GM12878 (cell line): ENCODE results near the gene SPATA45. TPM values are rescaled to one million over a fixed set of nuclear protein-coding genes. Genes with fewer than 3 reads are reported as not detected.

Source experiments
- ATAC-seq: fragments of 200-7000 bp; cut with Tn5 transposase; 3 replicates; pipeline ENCODE4 v1.9.1; 2020; ENCODE audit warnings: mild to moderate bottlenecking, moderate library complexity
- BruUV-seq: library from RNA; stranded (reverse); fragments of 400-500 nt; replicated peaks from 2 replicates; lab custom pipeline; 2021; lab: Mats Ljungman, UMichigan
- CTCF ChIA-PET: fragments of 300-600 bp; sonication (Branson Sonifier 250); formaldehyde crosslinking; extraction: SDS; loops from one replicate; lab custom pipeline; 2021; ENCODE audit warnings: inconsistent platforms; lab: Yijun Ruan, JAX
- POLR2A ChIA-PET: fragments of 350-600 bp; formaldehyde crosslinking; extraction: SDS; loops from one replicate; lab custom pipeline; 2021; ENCODE audit warnings: inconsistent platforms; lab: Charles Lee
- RAD21 ChIA-PET: fragments of 300-600 bp; sonication (Branson Sonifier 250); formaldehyde crosslinking; loops from one replicate; lab custom pipeline; 2023; ENCODE audit warnings: antibody characterized with exemption; ENCODE audit not compliant: unreplicated experiment; lab: Charles Lee
- SMC1A ChIA-PET: fragments of 300-600 bp; sonication (Branson Sonifier 250); formaldehyde crosslinking; loops from one replicate; lab custom pipeline; 2023; ENCODE audit not compliant: unreplicated experiment, uncharacterized antibody; lab: Charles Lee
- DNase-seq: peaks from one replicate; pipeline ENCODE4 v3.0.0-alpha.2; 2011; ENCODE audit warnings: low read depth, low spot score
- FAIRE-seq: peaks from 3 replicates; lab custom pipeline; 2011; peaks lifted over from hg19 to GRCh38; lab: Jason Lieb, UNC
- H2AFZ ChIP-seq: 2 replicates; pipeline ENCODE4 v1.6.0; 2011; ENCODE audit warnings: low read depth, low read length, control low read depth; ENCODE audit not compliant: control insufficient read depth
- H3K27ac ChIP-seq: 2 replicates; pipeline ENCODE4 v1.5.1; 2011; ENCODE audit warnings: control low read depth; ENCODE audit not compliant: control insufficient read depth, insufficient read depth
- H3K27me3 ChIP-seq, 2 experiments: replicated peaks in 1 of 2; 2 replicates each; pipeline versions ENCODE4 v1.6.0 to v1.6.1; 2011; ENCODE audit warnings: low read length in 1 of 2; ENCODE audit not compliant: control insufficient read depth in 2 of 2, insufficient read depth in 2 of 2
- H3K36me3 ChIP-seq, 2 experiments: 2 replicates each; pipeline ENCODE4 v1.5.1; 2011; ENCODE audit warnings: low read length in 1 of 2; ENCODE audit not compliant: control insufficient read depth in 2 of 2, insufficient read depth in 2 of 2
- H3K4me1 ChIP-seq: 2 replicates; pipeline ENCODE4 v1.6.1; 2011; ENCODE audit warnings: mild to moderate bottlenecking, low read length, moderate library complexity, mixed read lengths; ENCODE audit not compliant: control insufficient read depth, insufficient read depth
- H3K4me2 ChIP-seq: 2 replicates; pipeline ENCODE4 v1.6.0; 2011; ENCODE audit warnings: control low read depth; ENCODE audit not compliant: control insufficient read depth, insufficient read depth
- H3K4me3 ChIP-seq: fragments of 200-600 bp; sonication (generic); 2 replicates; pipeline ENCODE4 v1.5.1; 2016
- H3K79me2 ChIP-seq: 2 replicates; pipeline ENCODE4 v1.6.0; 2011; ENCODE audit warnings: low read length; ENCODE audit not compliant: control insufficient read depth, insufficient read depth
- H3K9ac ChIP-seq: 2 replicates; pipeline ENCODE4 v1.8.0; 2011; ENCODE audit warnings: low read length, control low read depth, mixed read lengths; ENCODE audit not compliant: control insufficient read depth, insufficient read depth
- H3K9me3 ChIP-seq: replicated peaks from 3 replicates; pipeline ENCODE4 v1.5.1; 2011; ENCODE audit warnings: mild to moderate bottlenecking, low read length; ENCODE audit not compliant: control insufficient read depth, insufficient read depth
- H4K20me1 ChIP-seq: 2 replicates; pipeline ENCODE4 v1.6.0; 2011; ENCODE audit not compliant: control insufficient read depth, insufficient read depth
- BMI1 ChIP-seq: fragments of 450-650 bp; IDR thresholded peaks from 2 replicates; pipeline ENCODE4 v1.6.1; 2016; ENCODE audit warnings: mild to moderate bottlenecking, moderate library complexity, borderline replicate concordance
- CREM ChIP-seq: IDR thresholded peaks from 2 replicates; pipeline ENCODE4 v1.6.1; 2014; ENCODE audit warnings: antibody characterized with exemption, low read depth
- NFIC ChIP-seq: IDR thresholded peaks from 2 replicates; pipeline ENCODE4 v1.6.1; 2012; ENCODE audit warnings: low read depth, mild to moderate bottlenecking, inconsistent platforms, low read length, moderate library complexity
- SREBF2 ChIP-seq: IDR thresholded peaks from 2 replicates; pipeline ENCODE4 v1.6.1; 2012; ENCODE audit warnings: mild to moderate bottlenecking, low read length
- WGBS: methylation state at CpG from one replicate; pipeline ENCODE4 v1.1.6; 2016; ENCODE audit warnings: low lambda C conversion rate; ENCODE audit not compliant: insufficient replicate concordance, insufficient coverage; ENCODE audit errors: missing lambda C conversion rate; 5-methylcytosine and 5-hydroxymethylcytosine counted together
- in situ Hi-C: fragments of 300-500 bp; cut with MboI; formaldehyde crosslinking; loops from 9 replicates; pipeline ENCODE4 v1.14.3; 2018; ENCODE audit warnings: mixed read lengths
- intact Hi-C: fragments of 100-400 bp; cut with micrococcal nuclease; formaldehyde crosslinking; loops from one replicate; pipeline ENCODE4 v1.14.2; 2022; ENCODE audit not compliant: unreplicated experiment
- polyA plus RNA-seq, 11 experiments: library from polyadenylated mRNA; depleted of rRNA in 4 of 11; unstranded in 6 of 11; stranded (reverse) in 5 of 11; fragments of >200 nt; fragmentation: Nextera tagmentation in 4 of 11; fragmentation: Illumina TruSeq in 1 of 11; extraction: Ambion mirVana in 4 of 11; extraction: Trizol in 1 of 11; gene quantifications; 1 replicate in 1 of 11; 2 replicates in 10 of 11; pipeline versions ENCODE4 v1.2.1 to v1.2.3, GENCODE V29; 2011 to 2016; ENCODE audit warnings: inconsistent platforms in 2 of 11, missing spikeins in 2 of 11, low read depth in 1 of 11
- total RNA-seq, 4 experiments: library from RNA; depleted of rRNA in 3 of 4; stranded (reverse); fragments of >200 nt in 3 of 4; fragmentation: Illumina TruSeq in 1 of 4; extraction: Trizol in 1 of 4; gene quantifications; 2 replicates each; pipeline versions ENCODE4 v1.2.1 to v1.2.3, GENCODE V29; 2013 to 2021
- TF ChIP-seq, protein P1 (sequence below): fragments of 450-650 bp; IDR thresholded peaks from 2 replicates; pipeline ENCODE4 v1.6.1; 2017; ENCODE audit warnings: mild to moderate bottlenecking, low read depth, inconsistent platforms; ENCODE audit not compliant: poor library complexity, severe bottlenecking
- TF ChIP-seq, protein P2 (sequence below): fragments of 450-650 bp; conservative IDR thresholded peaks from 2 replicates; pipeline ENCODE4 v1.6.1; 2017; ENCODE audit warnings: mild to moderate bottlenecking, moderate library complexity
- TF ChIP-seq, protein P3 (sequence below): fragments of 450-650 bp; formaldehyde crosslinking; IDR thresholded peaks from 2 replicates; pipeline ENCODE4 v1.5.0; 2022; ENCODE audit warnings: mild to moderate bottlenecking, missing genetic modification characterization

SPATA45 gene
- total and polyA plus RNA-seq, 10 of the 15 experiments (the other 5 are each of a cell fraction or from before 2014, with no cell fraction given), result 0.22 to 0.37 (median 0.31) TPM; not detected in 7

DNA sequence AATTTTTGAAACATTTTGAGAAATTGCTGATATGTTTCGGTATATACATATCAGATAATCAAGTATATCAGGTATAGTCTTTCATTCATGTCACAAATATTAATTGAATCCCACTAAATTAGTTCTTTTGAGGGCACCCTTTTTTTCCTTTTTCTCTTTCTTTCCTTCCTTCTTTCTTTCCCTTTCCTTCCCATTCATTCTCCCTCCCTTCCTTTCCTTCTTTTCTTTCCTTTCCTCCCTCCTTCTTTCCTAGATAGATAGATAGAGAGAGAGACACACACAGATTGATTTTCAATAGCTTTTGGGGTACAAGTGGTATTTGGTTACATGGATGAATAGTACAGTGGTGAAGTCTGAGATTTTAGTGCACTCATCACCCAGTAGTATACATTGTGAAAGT, 61.6 kb downstream of the SPATA45 start (continued):
- TF ChIP-seq, protein P1, sequence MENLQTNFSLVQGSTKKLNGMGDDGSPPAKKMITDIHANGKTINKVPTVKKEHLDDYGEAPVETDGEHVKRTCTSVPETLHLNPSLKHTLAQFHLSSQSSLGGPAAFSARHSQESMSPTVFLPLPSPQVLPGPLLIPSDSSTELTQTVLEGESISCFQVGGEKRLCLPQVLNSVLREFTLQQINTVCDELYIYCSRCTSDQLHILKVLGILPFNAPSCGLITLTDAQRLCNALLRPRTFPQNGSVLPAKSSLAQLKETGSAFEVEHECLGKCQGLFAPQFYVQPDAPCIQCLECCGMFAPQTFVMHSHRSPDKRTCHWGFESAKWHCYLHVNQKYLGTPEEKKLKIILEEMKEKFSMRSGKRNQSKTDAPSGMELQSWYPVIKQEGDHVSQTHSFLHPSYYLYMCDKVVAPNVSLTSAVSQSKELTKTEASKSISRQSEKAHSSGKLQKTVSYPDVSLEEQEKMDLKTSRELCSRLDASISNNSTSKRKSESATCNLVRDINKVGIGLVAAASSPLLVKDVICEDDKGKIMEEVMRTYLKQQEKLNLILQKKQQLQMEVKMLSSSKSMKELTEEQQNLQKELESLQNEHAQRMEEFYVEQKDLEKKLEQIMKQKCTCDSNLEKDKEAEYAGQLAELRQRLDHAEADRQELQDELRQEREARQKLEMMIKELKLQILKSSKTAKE, result no peak
- TF ChIP-seq, all 136 proteins: peak for 0

DNA sequence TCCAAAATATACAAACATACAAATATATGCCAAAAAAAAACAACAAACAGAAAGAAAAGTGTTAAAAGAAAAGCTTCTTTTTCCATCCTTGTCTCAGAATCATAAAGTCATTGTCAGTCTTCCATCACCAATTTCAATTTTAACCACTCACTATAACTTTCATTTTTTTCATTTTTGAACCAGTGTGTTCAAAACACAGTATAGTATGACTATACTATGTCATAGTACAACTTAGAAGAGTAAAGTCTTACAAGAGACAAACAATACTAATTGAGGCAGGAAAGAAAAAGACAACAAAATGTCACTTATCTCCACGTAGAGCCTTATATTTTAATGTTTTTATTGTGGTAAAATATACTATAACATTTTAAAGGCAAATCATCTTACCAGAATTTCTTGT, 63.5 kb downstream of the SPATA45 start:
- SMC1A ChIA-PET, result interaction anchor here (0.6 to 6.3 kb wide), 7 partner anchors 29 to 765 kb away, joined by 3 to 80 read pairs (median 8); no protein-coding TSS in a partner anchor
- TF ChIP-seq, protein P2, sequence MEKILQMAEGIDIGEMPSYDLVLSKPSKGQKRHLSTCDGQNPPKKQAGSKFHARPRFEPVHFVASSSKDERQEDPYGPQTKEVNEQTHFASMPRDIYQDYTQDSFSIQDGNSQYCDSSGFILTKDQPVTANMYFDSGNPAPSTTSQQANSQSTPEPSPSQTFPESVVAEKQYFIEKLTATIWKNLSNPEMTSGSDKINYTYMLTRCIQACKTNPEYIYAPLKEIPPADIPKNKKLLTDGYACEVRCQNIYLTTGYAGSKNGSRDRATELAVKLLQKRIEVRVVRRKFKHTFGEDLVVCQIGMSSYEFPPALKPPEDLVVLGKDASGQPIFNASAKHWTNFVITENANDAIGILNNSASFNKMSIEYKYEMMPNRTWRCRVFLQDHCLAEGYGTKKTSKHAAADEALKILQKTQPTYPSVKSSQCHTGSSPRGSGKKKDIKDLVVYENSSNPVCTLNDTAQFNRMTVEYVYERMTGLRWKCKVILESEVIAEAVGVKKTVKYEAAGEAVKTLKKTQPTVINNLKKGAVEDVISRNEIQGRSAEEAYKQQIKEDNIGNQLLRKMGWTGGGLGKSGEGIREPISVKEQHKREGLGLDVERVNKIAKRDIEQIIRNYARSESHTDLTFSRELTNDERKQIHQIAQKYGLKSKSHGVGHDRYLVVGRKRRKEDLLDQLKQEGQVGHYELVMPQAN, result no peak
- no peak for TF ChIP-seq CREM
- TF ChIP-seq BMI1, result no peak
- TF ChIP-seq, protein P3, sequence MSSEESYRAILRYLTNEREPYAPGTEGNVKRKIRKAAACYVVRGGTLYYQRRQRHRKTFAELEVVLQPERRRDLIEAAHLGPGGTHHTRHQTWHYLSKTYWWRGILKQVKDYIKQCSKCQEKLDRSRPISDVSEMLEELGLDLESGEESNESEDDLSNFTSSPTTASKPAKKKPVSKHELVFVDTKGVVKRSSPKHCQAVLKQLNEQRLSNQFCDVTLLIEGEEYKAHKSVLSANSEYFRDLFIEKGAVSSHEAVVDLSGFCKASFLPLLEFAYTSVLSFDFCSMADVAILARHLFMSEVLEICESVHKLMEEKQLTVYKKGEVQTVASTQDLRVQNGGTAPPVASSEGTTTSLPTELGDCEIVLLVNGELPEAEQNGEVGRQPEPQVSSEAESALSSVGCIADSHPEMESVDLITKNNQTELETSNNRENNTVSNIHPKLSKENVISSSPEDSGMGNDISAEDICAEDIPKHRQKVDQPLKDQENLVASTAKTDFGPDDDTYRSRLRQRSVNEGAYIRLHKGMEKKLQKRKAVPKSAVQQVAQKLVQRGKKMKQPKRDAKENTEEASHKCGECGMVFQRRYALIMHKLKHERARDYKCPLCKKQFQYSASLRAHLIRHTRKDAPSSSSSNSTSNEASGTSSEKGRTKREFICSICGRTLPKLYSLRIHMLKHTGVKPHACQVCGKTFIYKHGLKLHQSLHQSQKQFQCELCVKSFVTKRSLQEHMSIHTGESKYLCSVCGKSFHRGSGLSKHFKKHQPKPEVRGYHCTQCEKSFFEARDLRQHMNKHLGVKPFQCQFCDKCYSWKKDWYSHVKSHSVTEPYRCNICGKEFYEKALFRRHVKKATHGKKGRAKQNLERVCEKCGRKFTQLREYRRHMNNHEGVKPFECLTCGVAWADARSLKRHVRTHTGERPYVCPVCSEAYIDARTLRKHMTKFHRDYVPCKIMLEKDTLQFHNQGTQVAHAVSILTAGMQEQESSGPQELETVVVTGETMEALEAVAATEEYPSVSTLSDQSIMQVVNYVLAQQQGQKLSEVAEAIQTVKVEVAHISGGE, result no peak
- no peak for TF ChIP-seq NFIC
- TF ChIP-seq SREBF2, result no peak

More for the DNA sequence above, 63.5 kb downstream of the SPATA45 start:
- Histone ChIP-seq H3K9ac (no peak overlapping the region), H3K79me2 (peaks cover 6% of the 10 kb centered on the region), H2AFZ (no peak overlapping the region), H3K4me3 (no peak overlapping the region), H4K20me1 (no peaks in the 10 kb centered on the region), H3K27me3 (no peaks in the 10 kb centered on the region), H3K4me1 (peaks cover 10% of the 10 kb centered on the region; the same call in 1 of the 2 replicates), H3K27ac (no peak overlapping the region), H3K9me3 (no peaks in the 10 kb centered on the region), H3K36me3 (peaks cover 2 to 4% of the 10 kb centered on the region in 2 experiments; a peak in 2 of 4 replicates), H3K4me2 (no peak overlapping the region)
- POLR2A ChIA-PET, result interaction anchor here (0.8 kb wide), 1 partner anchor 172 kb away, joined by 3 read pairs; no protein-coding TSS in a partner anchor
- ATAC-seq (no peak), FAIRE-seq (no peak), DNase-seq (no peak)
- RAD21 ChIA-PET, result interaction anchor here (1.0 to 3.9 kb wide), 5 partner anchors 83 to 327 kb away, joined by 3 to 45 read pairs (median 14); no protein-coding TSS in a partner anchor
- intact Hi-C loops (loop anchor here (2.0 kb wide), 1 partner anchor 173 kb away; no protein-coding TSS in a partner anchor), in situ Hi-C loops (no loop called here)
- BruUV-seq, result no TSS peak
- CTCF ChIA-PET, result interaction anchor here (0.6 to 7.4 kb wide), 6 partner anchors 24 to 327 kb away, joined by 4 to 103 read pairs (median 28); no protein-coding TSS in a partner anchor
- WGBS, result 43% methylated on average over 1 of the region's 1 CpG
